Coronary artery (tissue), 2 donors: ENCODE data around the gene SUPT6H.
A peak's percentile ranks its signal among the peaks of the same experiment; 100 is the strongest.

ENCODE experiments used
- DNase-seq: peaks from one replicate; pipeline ENCODE4 v3.0.0-alpha.2; 2017; ENCODE audit warnings: low spot score
- H3K27ac ChIP-seq, 2 donors: fragments of 200-600 bp; sonication (generic); one replicate each; pipeline ENCODE4 v1.5.1; 2016 to 2019
- H3K4me3 ChIP-seq: fragments of 200-600 bp; sonication (generic); 2 replicates; pipeline ENCODE4 v1.5.1; 2016; ENCODE audit warnings: mild to moderate bottlenecking, moderate library complexity
- TF ChIP-seq, protein P1 (sequence below): fragments of 200-600 bp; sonication (generic); IDR thresholded peaks from one replicate; pipeline ENCODE4 v1.5.1; 2019; ENCODE audit warnings: antibody characterized with exemption

SUPT6H gene

DNA sequence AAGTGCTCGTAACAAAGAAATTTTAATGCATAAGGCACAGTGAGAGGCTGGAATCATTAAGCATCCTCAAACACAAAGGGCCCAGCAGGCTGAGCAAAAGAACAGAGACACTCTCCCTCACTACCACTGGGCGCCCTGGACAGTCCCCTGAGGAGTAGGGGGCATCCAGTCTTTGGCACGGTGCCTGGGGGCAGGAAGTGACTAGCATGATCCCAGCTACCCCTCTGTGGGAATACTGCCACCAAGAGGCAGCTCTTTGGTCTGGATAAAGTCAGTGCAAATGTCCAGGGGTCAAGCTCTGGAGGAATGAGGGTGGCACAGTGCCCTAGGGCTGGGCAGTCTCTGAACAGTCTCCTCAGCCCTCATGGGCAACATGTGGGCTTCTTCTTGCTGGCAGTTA lies 52.3 kb downstream of the SUPT6H start:
- Histone ChIP-seq H3K4me3 (no peak overlapping the region), H3K27ac (no peak overlapping the region)
- TF ChIP-seq, protein P1, sequence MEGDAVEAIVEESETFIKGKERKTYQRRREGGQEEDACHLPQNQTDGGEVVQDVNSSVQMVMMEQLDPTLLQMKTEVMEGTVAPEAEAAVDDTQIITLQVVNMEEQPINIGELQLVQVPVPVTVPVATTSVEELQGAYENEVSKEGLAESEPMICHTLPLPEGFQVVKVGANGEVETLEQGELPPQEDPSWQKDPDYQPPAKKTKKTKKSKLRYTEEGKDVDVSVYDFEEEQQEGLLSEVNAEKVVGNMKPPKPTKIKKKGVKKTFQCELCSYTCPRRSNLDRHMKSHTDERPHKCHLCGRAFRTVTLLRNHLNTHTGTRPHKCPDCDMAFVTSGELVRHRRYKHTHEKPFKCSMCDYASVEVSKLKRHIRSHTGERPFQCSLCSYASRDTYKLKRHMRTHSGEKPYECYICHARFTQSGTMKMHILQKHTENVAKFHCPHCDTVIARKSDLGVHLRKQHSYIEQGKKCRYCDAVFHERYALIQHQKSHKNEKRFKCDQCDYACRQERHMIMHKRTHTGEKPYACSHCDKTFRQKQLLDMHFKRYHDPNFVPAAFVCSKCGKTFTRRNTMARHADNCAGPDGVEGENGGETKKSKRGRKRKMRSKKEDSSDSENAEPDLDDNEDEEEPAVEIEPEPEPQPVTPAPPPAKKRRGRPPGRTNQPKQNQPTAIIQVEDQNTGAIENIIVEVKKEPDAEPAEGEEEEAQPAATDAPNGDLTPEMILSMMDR: no peak
- DNase-seq: no peak

DNA sequence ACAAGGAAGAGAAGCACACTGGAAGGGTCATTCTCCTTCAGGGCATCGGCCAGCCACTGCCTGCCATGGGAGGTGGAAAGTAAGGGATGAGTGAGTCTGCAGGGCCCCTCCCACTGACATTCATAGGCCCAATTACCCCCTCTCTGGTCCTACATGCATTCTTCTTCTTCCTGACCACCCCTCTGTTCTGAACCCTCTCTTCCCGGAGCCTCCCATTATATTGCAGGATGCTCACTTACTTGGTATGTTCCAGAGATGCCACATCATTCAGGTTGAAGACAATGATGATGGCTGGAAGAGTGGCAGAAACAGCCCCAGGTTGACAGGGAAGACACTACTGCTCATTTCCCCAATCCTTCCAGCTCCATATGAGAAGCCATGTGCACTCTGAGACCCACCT lies 53.2 kb downstream of the SUPT6H start:
- DNase-seq: no peak
- TF ChIP-seq, protein P1: no peak

DNA sequence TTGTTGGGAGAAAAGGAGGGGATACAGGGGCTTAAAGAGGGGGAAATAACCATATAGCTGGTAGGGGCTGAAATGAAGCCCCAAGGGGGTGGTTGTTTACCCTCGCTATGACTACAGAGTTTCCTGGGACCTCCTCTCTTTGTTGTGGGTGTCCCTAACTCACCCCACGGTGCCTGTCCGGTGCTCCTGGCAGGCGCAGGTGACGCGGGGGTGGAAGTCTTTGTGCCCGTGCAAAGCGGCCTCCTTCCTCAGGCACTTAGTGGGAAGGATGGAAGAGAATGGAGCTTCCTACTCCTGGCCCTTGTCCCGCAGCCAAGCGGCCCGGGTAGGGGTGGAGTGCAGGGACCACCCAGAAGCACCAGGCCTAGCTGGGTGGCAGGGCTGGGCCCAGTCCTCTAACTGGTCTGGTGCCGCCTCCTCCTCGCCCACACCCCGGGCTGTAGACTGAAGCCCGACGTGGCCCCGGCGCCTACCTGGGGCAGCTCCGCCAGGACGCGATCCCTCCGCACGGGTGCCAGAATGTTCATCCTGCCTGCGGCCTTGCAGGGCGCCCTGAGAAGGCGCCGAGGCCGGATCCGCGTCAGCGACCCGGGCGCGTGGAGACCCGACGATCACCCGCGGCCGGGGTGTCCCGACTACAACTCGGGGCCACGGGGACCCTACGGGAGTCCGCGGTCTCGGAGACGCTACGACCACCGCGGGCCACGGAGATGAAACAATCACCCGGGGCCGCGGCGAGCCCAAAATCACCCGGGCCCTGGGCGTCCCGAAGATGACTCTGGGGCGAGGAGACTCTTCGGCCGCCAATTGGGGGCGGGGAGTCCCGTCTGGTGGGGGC lies 55.0 kb downstream of the SUPT6H start:
- DNase-seq: no peak
- Histone ChIP-seq H3K4me3 (peak overlapping the region; percentile 96), H3K27ac (peak overlapping the region; percentile 90 to 94)
- TF ChIP-seq, protein P1: no peak

More for the DNA sequence above, 53.2 kb downstream of the SUPT6H start:
- Histone ChIP-seq H3K27ac (peak overlapping the region in 1 of 2 donors; percentile 94), H3K4me3 (no peak overlapping the region)

DNA sequence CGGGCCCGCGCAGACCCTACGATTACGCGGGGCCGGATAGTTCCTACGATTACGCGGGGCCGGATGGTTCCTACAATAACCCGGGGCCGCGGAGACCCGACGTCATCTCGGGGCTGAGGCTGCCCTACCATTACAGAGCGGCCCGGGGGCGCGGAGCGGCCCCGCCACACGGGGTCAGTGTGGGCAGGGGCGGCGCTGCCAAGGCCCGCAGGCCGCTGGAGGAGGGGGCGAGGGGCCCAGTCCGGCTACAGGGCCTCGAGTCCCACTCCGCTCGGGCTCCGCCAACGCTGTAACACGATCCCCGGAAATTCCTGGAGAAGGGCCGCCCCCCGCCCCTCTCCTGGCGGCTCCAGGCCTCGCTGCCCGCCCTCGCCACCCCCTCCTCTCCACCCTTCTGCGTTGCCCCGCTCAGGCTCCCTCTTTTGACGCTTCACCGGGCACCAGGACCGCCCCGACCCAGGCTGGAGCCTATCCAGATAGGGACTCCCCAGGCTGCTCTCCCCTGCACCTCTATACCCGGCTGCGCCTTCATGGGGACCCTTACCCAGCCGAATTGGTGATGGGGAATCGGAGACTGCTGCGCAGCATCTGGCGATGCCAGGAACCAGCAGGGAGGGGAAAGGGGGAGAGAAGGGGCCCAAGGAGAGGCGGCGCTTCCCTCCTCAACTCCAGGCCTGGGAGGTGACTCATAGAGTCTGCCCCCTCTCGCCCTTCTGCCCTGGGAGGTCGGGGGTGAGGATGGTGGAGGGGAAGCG lies 55.8 kb downstream of the SUPT6H start, which contains the start of gene RAB34:
Gene RAB34 (minus strand): TSS at position 291 of the 755 bp plus-strand sequence. CDS start 602 bp downstream, outside the sequence.
- Histone ChIP-seq H3K4me3 (peak within 1 kb of the TSS; percentile 96), H3K27ac (peak within 1 kb of the TSS; percentile 90 to 94)
- TF ChIP-seq, protein P1: no peak
- DNase-seq: peak; percentile 91

DNA sequence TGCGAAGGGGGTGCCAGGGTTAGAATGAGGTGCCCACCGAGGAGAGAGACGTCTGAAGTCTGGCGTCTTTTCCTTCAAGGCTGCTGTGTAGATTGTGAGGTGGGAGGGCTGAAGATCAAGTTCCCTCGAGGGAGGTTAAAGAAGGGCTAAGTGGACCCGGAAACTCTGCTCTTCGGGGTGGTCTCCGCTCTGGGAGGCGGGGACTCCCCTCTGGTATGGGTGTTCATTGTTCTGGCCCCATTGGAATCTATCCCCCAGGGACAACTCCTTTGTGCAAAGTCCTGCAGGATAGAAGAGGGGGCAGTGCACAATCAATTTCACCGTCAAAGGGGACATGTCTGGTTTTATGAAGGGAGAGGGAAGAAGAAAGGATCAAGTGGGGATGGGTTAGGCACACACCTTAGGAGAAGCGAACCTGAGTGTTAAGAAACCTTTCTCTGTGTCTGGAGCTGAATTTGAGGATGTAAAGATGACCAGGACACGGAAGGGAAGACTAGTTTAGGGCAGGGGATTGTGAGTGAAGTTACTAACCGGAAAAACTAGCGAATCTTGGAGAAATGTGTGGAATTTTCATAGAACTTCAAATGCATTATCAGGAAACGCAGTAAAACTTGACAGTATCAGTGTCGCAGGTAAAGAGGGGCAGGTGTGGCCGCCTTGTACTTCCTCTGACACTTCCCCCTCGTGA lies 56.5 kb downstream of the SUPT6H start:
- DNase-seq: peak; percentile 80
- TF ChIP-seq, protein P1: no peak
- H3K4me3 ChIP-seq: peak overlapping the region; percentile 96
- peak overlapping the region; percentile 90 to 94 for H3K27ac ChIP-seq

DNA sequence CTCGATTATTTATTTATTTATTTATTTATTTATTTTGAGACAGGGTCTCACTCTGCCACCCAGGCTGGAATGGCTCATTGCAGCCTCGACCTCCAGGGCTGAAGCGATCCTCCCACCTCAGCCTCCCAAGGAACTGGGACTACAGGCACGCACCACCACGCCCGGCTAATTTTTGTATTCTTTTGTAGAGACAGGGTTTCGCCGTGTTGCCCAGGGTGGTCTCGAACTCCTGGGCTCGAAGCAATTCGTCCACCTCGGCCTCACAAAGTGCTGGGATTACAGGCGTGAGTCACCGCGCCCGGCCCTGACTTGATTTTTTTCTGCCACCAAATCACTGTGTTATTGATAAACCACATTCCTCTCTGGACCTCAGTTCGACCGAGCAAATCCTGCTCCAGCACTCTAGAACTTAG lies 57.0 kb downstream of the SUPT6H start:
- Histone ChIP-seq H3K4me3 (peak overlapping the region; percentile 96), H3K27ac (peak overlapping the region; percentile 90 to 94)
- DNase-seq: no peak
- TF ChIP-seq, protein P1: no peak
